ENCODE measurements around the gene ETAA1. TPM values are rescaled to one million over a fixed set of nuclear protein-coding genes. Genes with fewer than 3 reads are reported as not detected.

ETAA1 gene
- total and polyA plus RNA-seq, 12 donors = 3.7 to 9.3 (median 5.4) TPM

GRCh38 chr2:67412424-67412823 lies 15.3 kb downstream of the ETAA1 start:
- DNase-seq = no peak
- no peaks in the 10 kb centered on the region for H3K27me3 ChIP-seq
- H3K4me3 ChIP-seq = no peak overlapping the region
- intact Hi-C loops (cut with DNase I) = no loop called here
- no peaks in the 10 kb centered on the region for H3K9me3 ChIP-seq
- WGBS, 2 donors = 91 to 100% methylated on average over 3 of the region's 3 CpGs
- no peak overlapping the region for H3K27ac ChIP-seq
- no peak for ATAC-seq
- peaks cover 0 to 44% (median 16%) of the 10 kb centered on the region in 9 donors for H3K36me3 ChIP-seq
- TF ChIP-seq, protein P1, sequence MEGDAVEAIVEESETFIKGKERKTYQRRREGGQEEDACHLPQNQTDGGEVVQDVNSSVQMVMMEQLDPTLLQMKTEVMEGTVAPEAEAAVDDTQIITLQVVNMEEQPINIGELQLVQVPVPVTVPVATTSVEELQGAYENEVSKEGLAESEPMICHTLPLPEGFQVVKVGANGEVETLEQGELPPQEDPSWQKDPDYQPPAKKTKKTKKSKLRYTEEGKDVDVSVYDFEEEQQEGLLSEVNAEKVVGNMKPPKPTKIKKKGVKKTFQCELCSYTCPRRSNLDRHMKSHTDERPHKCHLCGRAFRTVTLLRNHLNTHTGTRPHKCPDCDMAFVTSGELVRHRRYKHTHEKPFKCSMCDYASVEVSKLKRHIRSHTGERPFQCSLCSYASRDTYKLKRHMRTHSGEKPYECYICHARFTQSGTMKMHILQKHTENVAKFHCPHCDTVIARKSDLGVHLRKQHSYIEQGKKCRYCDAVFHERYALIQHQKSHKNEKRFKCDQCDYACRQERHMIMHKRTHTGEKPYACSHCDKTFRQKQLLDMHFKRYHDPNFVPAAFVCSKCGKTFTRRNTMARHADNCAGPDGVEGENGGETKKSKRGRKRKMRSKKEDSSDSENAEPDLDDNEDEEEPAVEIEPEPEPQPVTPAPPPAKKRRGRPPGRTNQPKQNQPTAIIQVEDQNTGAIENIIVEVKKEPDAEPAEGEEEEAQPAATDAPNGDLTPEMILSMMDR (IDR thresholded peaks at IDR 0.05) = no peak
- H3K4me1 ChIP-seq = no peaks in the 10 kb centered on the region

GRCh38 chr2:67414867-67415266 lies 17.7 kb downstream of the ETAA1 start:
- WGBS, 2 donors = 91 to 92% methylated on average over 2 of the region's 2 CpGs
- no peak overlapping the region for H3K4me3 ChIP-seq
- H3K36me3 ChIP-seq = peaks cover 0 to 20% (median 12%) of the 10 kb centered on the region in 9 donors
- H3K4me1 ChIP-seq = no peaks in the 10 kb centered on the region
- no peak overlapping the region for H3K27ac ChIP-seq
- H3K9me3 ChIP-seq = no peaks in the 10 kb centered on the region
- H3K27me3 ChIP-seq = no peaks in the 10 kb centered on the region
- TF ChIP-seq, protein P1 (IDR thresholded peaks at IDR 0.05) = no peak
- intact Hi-C loops (cut with DNase I) = no loop called here
- DNase-seq (no peak), ATAC-seq (no peak)

- H3K4me1 ChIP-seq = no peaks in the 10 kb centered on the region
- H3K4me3 ChIP-seq = no peak overlapping the region
- intact Hi-C loops (cut with DNase I) = no loop called here
- no peak overlapping the region for H3K27ac ChIP-seq
- ATAC-seq (no peak), DNase-seq (no peak)
- H3K27me3 ChIP-seq = no peaks in the 10 kb centered on the region
- 97 to 98% methylated on average over 1 of the region's 1 CpG for WGBS, 2 donors
- no peaks in the 10 kb centered on the region for H3K9me3 ChIP-seq
- TF ChIP-seq, protein P1 (IDR thresholded peaks at IDR 0.05) = no peak
- peaks cover 0 to 7% (median under 1%) of the 10 kb centered on the region in 9 donors for H3K36me3 ChIP-seq
Observed at GRCh38 chr2:67416136-67416535, 19.0 kb downstream of the ETAA1 start.

DNA sequence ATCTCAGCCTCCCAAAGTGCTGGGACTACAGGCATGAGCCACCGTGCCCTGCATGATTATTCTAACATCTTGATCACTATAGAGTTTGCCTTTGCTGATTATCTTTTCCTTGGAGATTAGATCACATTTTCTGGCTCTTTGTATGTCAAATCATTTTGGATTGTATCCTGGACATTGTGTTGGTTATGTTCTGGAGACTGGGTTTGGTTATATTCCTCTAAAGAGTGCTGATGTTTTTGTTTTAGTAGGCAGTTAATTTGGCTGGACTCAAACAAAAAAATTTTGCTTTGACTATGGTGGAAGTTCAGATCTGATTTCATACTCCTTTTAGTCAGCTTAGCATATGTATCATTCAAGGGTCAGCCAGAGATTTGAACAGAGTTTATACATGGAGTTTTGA lies 26.4 kb downstream of the ETAA1 start:
- intact Hi-C loops (cut with DNase I) = no loop called here
- no peak for ATAC-seq
- Histone ChIP-seq H3K9me3 (peaks cover 0 to 25% (median 13%) of the 10 kb centered on the region in 11 donors), H3K27me3 (no peaks in the 10 kb centered on the region), H3K27ac (no peak overlapping the region), H3K36me3 (no peaks in the 10 kb centered on the region), H3K4me1 (no peaks in the 10 kb centered on the region), H3K4me3 (no peak overlapping the region)
- WGBS, 2 donors = 91 to 92% methylated on average over 1 of the region's 1 CpG
- no peak for DNase-seq
- TF ChIP-seq, protein P1 (IDR thresholded peaks at IDR 0.05) = no peak
